ENCODE results near the gene MED27. TPM values are rescaled to one million over a fixed set of nuclear protein-coding genes. Genes with fewer than 3 reads are reported as not detected.

The MED27 gene
- total and polyA plus RNA-seq, 7 donors = 10.7 to 24.4 (median 14.2) TPM

DNA sequence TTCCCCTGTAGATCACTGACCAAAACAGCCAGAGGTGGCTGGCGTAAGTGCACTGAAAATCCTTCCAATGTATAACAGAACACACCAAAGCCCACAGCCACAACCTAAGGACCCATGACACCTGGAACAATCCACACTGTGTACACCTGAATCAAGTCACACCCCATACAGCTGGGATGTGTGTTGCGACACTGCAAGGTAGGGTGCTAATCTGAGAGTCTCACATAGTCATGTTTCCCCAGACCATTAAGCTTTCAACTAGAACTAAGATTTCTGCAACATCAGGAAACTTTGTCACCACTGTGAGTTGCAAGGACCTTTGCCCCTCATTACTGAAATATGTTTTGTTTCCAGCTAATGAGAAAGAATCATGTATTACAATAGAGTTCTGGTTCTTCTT, 59.4 kb downstream of the MED27 start:
- Histone ChIP-seq H3K4me3 (no peak overlapping the region), H3K27me3 (ENCODE audit: insufficient read depth in 3 of 3, low read length in 2 of 3) (no peaks in the 10 kb centered on the region), H3K4me1 (peaks cover 35% of the 10 kb centered on the region), H3K27ac (no peak overlapping the region), H3K36me3 (ENCODE audit: insufficient read depth in 1 of 2, low read depth in 1 of 2) (no peaks in the 10 kb centered on the region), H3K9me3 (no peaks in the 10 kb centered on the region)
- TF ChIP-seq, protein P1, sequence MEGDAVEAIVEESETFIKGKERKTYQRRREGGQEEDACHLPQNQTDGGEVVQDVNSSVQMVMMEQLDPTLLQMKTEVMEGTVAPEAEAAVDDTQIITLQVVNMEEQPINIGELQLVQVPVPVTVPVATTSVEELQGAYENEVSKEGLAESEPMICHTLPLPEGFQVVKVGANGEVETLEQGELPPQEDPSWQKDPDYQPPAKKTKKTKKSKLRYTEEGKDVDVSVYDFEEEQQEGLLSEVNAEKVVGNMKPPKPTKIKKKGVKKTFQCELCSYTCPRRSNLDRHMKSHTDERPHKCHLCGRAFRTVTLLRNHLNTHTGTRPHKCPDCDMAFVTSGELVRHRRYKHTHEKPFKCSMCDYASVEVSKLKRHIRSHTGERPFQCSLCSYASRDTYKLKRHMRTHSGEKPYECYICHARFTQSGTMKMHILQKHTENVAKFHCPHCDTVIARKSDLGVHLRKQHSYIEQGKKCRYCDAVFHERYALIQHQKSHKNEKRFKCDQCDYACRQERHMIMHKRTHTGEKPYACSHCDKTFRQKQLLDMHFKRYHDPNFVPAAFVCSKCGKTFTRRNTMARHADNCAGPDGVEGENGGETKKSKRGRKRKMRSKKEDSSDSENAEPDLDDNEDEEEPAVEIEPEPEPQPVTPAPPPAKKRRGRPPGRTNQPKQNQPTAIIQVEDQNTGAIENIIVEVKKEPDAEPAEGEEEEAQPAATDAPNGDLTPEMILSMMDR (IDR thresholded peaks at IDR 0.05) = no peak
- DNase-seq (no peak), ATAC-seq (peak in 1 of 4 donors; percentile 31)
- 93 to 98% (median 95%) methylated on average over 2 of the region's 2 CpGs for WGBS, 3 donors
- intact Hi-C loops (cut with DNase I) = no loop called here

DNA sequence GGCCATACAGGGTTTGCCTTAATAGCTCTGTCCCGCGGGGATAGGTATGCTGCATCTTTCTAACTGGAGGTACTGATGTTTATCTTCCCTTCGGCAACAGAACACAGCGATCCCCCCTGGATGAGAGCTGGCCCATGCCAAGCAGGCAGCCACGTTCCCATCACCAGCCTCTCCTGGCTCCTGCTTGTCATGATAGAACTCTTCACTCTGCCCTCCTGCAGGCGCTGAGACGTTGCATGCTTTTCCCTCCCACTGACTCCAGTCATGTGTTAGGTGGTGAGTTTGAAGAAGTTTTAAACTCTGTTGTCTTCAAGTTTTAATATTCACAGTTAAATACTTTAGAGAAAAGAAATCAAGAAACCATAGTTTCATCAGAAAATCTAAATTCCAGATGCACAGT, 60.0 kb downstream of the MED27 start:
- intact Hi-C loops (cut with DNase I) = no loop called here
- Histone ChIP-seq H3K36me3 (ENCODE audit: insufficient read depth in 1 of 2, low read depth in 1 of 2) (no peaks in the 10 kb centered on the region), H3K9me3 (no peaks in the 10 kb centered on the region), H3K4me1 (peaks cover 35% of the 10 kb centered on the region), H3K27ac (no peak overlapping the region), H3K4me3 (no peak overlapping the region), H3K27me3 (ENCODE audit: insufficient read depth in 3 of 3, low read length in 2 of 3) (no peaks in the 10 kb centered on the region)
- WGBS, 3 donors = 85 to 88% (median 88%) methylated on average over 7 of the region's 7 CpGs
- ATAC-seq = peak in 2 of 4 donors; percentile 19 to 35
- DNase-seq = no peak
- TF ChIP-seq, protein P1 (IDR thresholded peaks at IDR 0.05) = no peak

DNA sequence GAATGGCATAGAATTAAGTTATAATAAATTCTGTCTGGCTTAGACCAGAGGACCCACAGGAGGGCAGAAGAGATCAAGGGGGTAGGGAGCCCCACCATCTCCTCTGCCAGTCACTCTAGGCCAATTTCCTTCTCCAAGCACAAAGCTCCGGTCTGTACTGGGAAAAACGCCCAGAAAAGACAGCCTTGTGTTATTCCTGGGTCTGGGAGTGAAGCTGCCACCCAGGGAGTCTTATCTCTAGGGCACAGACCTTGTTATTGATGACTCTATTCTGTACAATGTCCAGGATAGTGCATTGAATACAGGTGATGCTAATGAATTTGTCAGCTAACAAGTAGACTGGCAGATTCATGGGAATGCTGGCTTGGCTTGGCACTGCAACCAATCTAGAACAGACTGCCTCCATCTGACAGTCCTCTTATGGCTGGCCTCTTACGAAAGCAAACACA, 60.7 kb downstream of the MED27 start:
- peaks cover 35% of the 10 kb centered on the region for H3K4me1 ChIP-seq
- TF ChIP-seq, protein P1 (IDR thresholded peaks at IDR 0.05) = no peak
- H3K27ac ChIP-seq = no peak overlapping the region
- H3K9me3 ChIP-seq = no peaks in the 10 kb centered on the region
- intact Hi-C loops (cut with DNase I) = no loop called here
- no peaks in the 10 kb centered on the region for H3K27me3 ChIP-seq (ENCODE audit: insufficient read depth in 3 of 3, low read length in 2 of 3)
- H3K4me3 ChIP-seq = no peak overlapping the region
- DNase-seq = no peak
- ATAC-seq = peak in 3 of 4 donors; percentile 47 to 60 (median 49)
- 35 to 41% (median 41%) methylated on average over 3 of the region's 3 CpGs for WGBS, 3 donors
- no peaks in the 10 kb centered on the region for H3K36me3 ChIP-seq (ENCODE audit: insufficient read depth in 1 of 2, low read depth in 1 of 2)

DNA sequence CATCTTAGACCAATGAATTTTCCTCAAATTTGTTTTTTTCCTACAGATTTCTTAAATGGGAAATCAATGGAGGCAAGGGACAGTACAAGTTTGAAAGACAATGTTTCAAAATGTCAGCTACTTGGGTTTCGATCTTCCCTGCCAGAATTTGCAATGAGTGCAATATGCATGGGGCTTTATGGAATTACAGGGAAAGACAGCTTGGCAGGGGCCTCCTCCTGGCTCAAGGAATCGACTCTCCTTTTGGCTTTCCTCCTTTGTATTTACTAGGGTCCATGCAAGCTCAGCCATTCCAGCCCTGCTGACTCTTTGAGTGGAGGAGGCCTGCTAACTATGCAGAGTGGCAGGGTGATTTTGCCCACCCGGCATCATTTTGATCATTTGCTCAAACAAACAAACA, 63.2 kb downstream of the MED27 start:
- Histone ChIP-seq H3K36me3 (ENCODE audit: insufficient read depth in 1 of 2, low read depth in 1 of 2) (peaks cover 0 to 8% of the 10 kb centered on the region in 2 donors), H3K27me3 (ENCODE audit: insufficient read depth in 3 of 3, low read length in 2 of 3) (no peaks in the 10 kb centered on the region), H3K9me3 (no peaks in the 10 kb centered on the region), H3K4me1 (peaks cover 34% of the 10 kb centered on the region), H3K27ac (no peak overlapping the region), H3K4me3 (no peak overlapping the region)
- no peak for DNase-seq
- TF ChIP-seq, protein P1 (IDR thresholded peaks at IDR 0.05) = no peak
- whole genome bisulfite sequencing, 3 donors = 38 to 48% (median 43%) methylated on average over 3 of the region's 3 CpGs
- intact Hi-C loops (cut with DNase I) = no loop called here
- no peak for ATAC-seq

DNA sequence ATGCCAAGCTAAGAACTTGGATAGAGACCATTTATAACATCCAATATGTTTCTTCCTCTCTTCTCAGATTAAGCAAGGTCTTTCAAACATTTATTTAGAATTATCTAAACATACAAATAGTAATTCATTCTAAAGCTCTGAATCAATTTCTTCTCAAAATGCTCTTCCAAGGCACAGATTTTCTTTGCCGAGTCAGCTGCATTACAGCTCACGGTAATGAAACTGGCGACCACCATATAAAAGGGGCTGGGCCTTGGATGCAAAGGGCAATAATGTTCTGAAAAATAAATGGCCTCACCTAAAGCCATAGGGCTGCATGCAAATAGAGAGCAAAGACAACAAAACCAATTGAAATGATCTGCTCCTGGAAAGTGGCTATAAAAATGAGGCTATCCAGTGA, 63.8 kb downstream of the MED27 start:
- intact Hi-C loops (cut with DNase I) = no loop called here
- WGBS, 3 donors = 90 to 95% (median 94%) methylated on average over 3 of the region's 3 CpGs
- H3K4me1 ChIP-seq = peaks cover 28% of the 10 kb centered on the region
- H3K4me3 ChIP-seq = no peak overlapping the region
- TF ChIP-seq, protein P1 (IDR thresholded peaks at IDR 0.05) = no peak
- H3K27ac ChIP-seq = no peak overlapping the region
- H3K36me3 ChIP-seq (ENCODE audit: insufficient read depth in 1 of 2, low read depth in 1 of 2) = peaks cover 0 to 8% of the 10 kb centered on the region in 2 donors
- H3K27me3 ChIP-seq (ENCODE audit: insufficient read depth in 3 of 3, low read length in 2 of 3) = no peaks in the 10 kb centered on the region
- no peaks in the 10 kb centered on the region for H3K9me3 ChIP-seq
- DNase-seq (no peak), ATAC-seq (no peak)

All from psoas muscle (tissue), 8 donors.